PC-9 (cell line): ENCODE measurements around the gene UBL4A. TPM values are rescaled to one million over a fixed set of nuclear protein-coding genes. Genes with fewer than 3 reads are reported as not detected.

ENCODE experiments used
- BruUV-seq: library from RNA; stranded (reverse); fragments of 400-500 nt; replicated peaks from 2 replicates; lab custom pipeline; 2021; lab: Mats Ljungman, UMichigan
- CTCF ChIA-PET: fragments of 300-600 bp; sonication (Branson Sonifier 250); formaldehyde crosslinking; loops from one replicate; lab custom pipeline; 2022; ENCODE audit warnings: antibody characterized with exemption; lab: Charles Lee
- POLR2A ChIA-PET: fragments of 300-600 bp; sonication (Branson Sonifier 250); formaldehyde crosslinking; loops from one replicate; lab custom pipeline; 2022; ENCODE audit warnings: antibody characterized with exemption; ENCODE audit not compliant: unreplicated experiment; lab: Charles Lee
- DNase-seq, 2 experiments: peaks; one replicate each; pipeline versions ENCODE4 v3.0.0 to v3.0.0-alpha.2; 2015 to 2022; ENCODE audit warnings: mixed read lengths in 1 of 2
- H2AFZ ChIP-seq: fragments of 200-600 bp; sonication (generic); 2 replicates; pipeline ENCODE4 v1.8.1; 2017; ENCODE audit warnings: antibody characterized with exemption
- H3F3A ChIP-seq: fragments of 200-600 bp; sonication (generic); 2 replicates; pipeline ENCODE4 v1.8.1; 2017; ENCODE audit warnings: antibody characterized with exemption, mild to moderate bottlenecking, low read depth; ENCODE audit not compliant: insufficient read depth
- H3K27ac ChIP-seq: fragments of 200-600 bp; sonication (generic); 2 replicates; pipeline ENCODE4 v1.6.1; 2016; ENCODE audit warnings: mixed run types
- H3K27me3 ChIP-seq: fragments of 200-600 bp; sonication (generic); 2 replicates; pipeline ENCODE4 v1.6.1; 2016; ENCODE audit warnings: low read depth, mixed run types; ENCODE audit not compliant: insufficient read depth
- H3K36me3 ChIP-seq: fragments of 200-600 bp; sonication (generic); 2 replicates; pipeline ENCODE4 v1.6.1; 2016; ENCODE audit warnings: low read depth, mixed run types
- H3K4me1 ChIP-seq: fragments of 200-600 bp; sonication (generic); replicated peaks from 2 replicates; pipeline ENCODE4 v1.6.1; 2016; ENCODE audit warnings: mixed run types; ENCODE audit not compliant: insufficient read depth
- H3K4me2 ChIP-seq: fragments of 200-600 bp; sonication (generic); 2 replicates; pipeline ENCODE4 v1.6.1; 2017; ENCODE audit warnings: mixed run types
- H3K4me3 ChIP-seq: fragments of 200-600 bp; sonication (generic); 2 replicates; pipeline ENCODE4 v1.6.1; 2016; ENCODE audit warnings: mixed run types
- H3K79me2 ChIP-seq: fragments of 200-600 bp; sonication (generic); 2 replicates; pipeline ENCODE4 v1.6.1; 2017; ENCODE audit warnings: low read depth, mixed run types
- H3K9me2 ChIP-seq: fragments of 200-600 bp; sonication (generic); 2 replicates; pipeline ENCODE4 v1.8.1; 2017; ENCODE audit warnings: mild to moderate bottlenecking; ENCODE audit not compliant: insufficient read depth
- H3K9me3 ChIP-seq: fragments of 200-600 bp; sonication (generic); 2 replicates; pipeline ENCODE4 v1.8.1; 2016; ENCODE audit warnings: low read depth; ENCODE audit not compliant: insufficient read depth
- H4K20me1 ChIP-seq: fragments of 200-600 bp; sonication (generic); 2 replicates; pipeline ENCODE4 v1.8.1; 2017; ENCODE audit not compliant: insufficient read depth
- CTCF ChIP-seq: fragments of 200-600 bp; sonication (generic); conservative IDR thresholded peaks from 2 replicates; pipeline ENCODE4 v1.6.1; 2017; ENCODE audit warnings: mixed run types, antibody characterized with exemption, mild to moderate bottlenecking, moderate library complexity
- EZH2 ChIP-seq: fragments of 200-600 bp; sonication (generic); IDR thresholded peaks from 2 replicates; pipeline ENCODE4 v1.8.0; 2017; ENCODE audit warnings: antibody characterized with exemption, low read depth
- intact Hi-C: fragments of 100-400 bp; cut with micrococcal nuclease; formaldehyde crosslinking; loops from one replicate; pipeline ENCODE4 v1.10.0; 2022; ENCODE audit not compliant: unreplicated experiment
- total RNA-seq: library from RNA; stranded (reverse); gene quantifications from 2 replicates; pipeline ENCODE4 v1.2.3, GENCODE V29; 2021

UBL4A gene
- total RNA-seq, 1 experiment from 2014 or later: 80.7 TPM

GRCh38 chrX:154477891-154478477, 8.4 kb downstream of the UBL4A start:
- no peak overlapping the region for H2AFZ ChIP-seq

GRCh38 chrX:154476821-154477220, 9.6 kb downstream of the UBL4A start:
- no peaks in the 10 kb centered on the region for H3K27me3 ChIP-seq
- H3K4me2 ChIP-seq: no peak overlapping the region
- H3K36me3 ChIP-seq: no peaks in the 10 kb centered on the region
- no peaks in the 10 kb centered on the region for H3K9me3 ChIP-seq
- DNase-seq: no peak
- no peak overlapping the region for H3K27ac ChIP-seq
- BruUV-seq: no TSS peak
- no peaks in the 10 kb centered on the region for H3K9me2 ChIP-seq
- POLR2A ChIA-PET: interaction anchor here (0.6 to 0.9 kb wide), 3 partner anchors 14 to 570 kb away, joined by 3 to 7 read pairs (median 4); partner anchors contain the start of gene SLC10A3
- H4K20me1 ChIP-seq: no peaks in the 10 kb centered on the region
- CTCF ChIA-PET: no interaction called here
- no peaks in the 10 kb centered on the region; the same call in 1 of the 2 replicates for H3F3A ChIP-seq
- H3K79me2 ChIP-seq: no peaks in the 10 kb centered on the region
- no peaks in the 10 kb centered on the region for H3K4me1 ChIP-seq
- H3K4me3 ChIP-seq: no peak overlapping the region
- intact Hi-C loops: no loop called here
- TF ChIP-seq EZH2 (no peak), CTCF (no peak)
- H2AFZ ChIP-seq: no peak overlapping the region

More at GRCh38 chrX:154477891-154478477, 8.4 kb downstream of the UBL4A start:
- Histone ChIP-seq H3K4me3 (peak overlapping the region; percentile 60; the same call in 1 of the 2 replicates), H3K79me2 (no peaks in the 10 kb centered on the region), H3K9me3 (no peaks in the 10 kb centered on the region), H3K27me3 (no peaks in the 10 kb centered on the region), H3F3A (no peaks in the 10 kb centered on the region; the same call in 1 of the 2 replicates), H3K4me1 (no peaks in the 10 kb centered on the region), H4K20me1 (no peaks in the 10 kb centered on the region), H3K36me3 (no peaks in the 10 kb centered on the region), H3K4me2 (peak overlapping the region; percentile 75), H3K9me2 (no peaks in the 10 kb centered on the region), H3K27ac (no peak overlapping the region)
- CTCF ChIA-PET: no interaction called here
- TF ChIP-seq CTCF (no peak), EZH2 (no peak)
- intact Hi-C loops: loop anchor here (2.0 kb wide), 1 partner anchor 49 kb away; no protein-coding TSS in a partner anchor
- POLR2A ChIA-PET: interaction anchor here (0.6 kb wide), 1 partner anchor 79 kb away, joined by 4 read pairs; no protein-coding TSS in a partner anchor
- DNase-seq: no peak
- TSS peak; percentile 66 for BruUV-seq

- CTCF ChIA-PET: interaction anchor here (0.7 kb wide), 1 partner anchor 49 kb away, joined by 3 read pairs; no protein-coding TSS in a partner anchor
- no peaks in the 10 kb centered on the region for H3K9me2 ChIP-seq
Observed at GRCh38 chrX:154473683-154474082, 12.7 kb downstream of the UBL4A start.

More at GRCh38 chrX:154473683-154474082, 12.7 kb downstream of the UBL4A start:
- H3K27ac ChIP-seq: no peak overlapping the region
- no peaks in the 10 kb centered on the region for H3K4me1 ChIP-seq
- H3F3A ChIP-seq: no peaks in the 10 kb centered on the region; the same call in 1 of the 2 replicates
- TF ChIP-seq CTCF (no peak), EZH2 (no peak)
- POLR2A ChIA-PET: no interaction called here
- no peaks in the 10 kb centered on the region for H3K36me3 ChIP-seq
- no peak overlapping the region for H2AFZ ChIP-seq
- H3K27me3 ChIP-seq: no peaks in the 10 kb centered on the region
- no peaks in the 10 kb centered on the region for H3K79me2 ChIP-seq
- no peak overlapping the region for H3K4me3 ChIP-seq
- H4K20me1 ChIP-seq: no peaks in the 10 kb centered on the region
- BruUV-seq: no TSS peak
- DNase-seq: no peak
- intact Hi-C loops: no loop called here
- H3K9me3 ChIP-seq: no peaks in the 10 kb centered on the region
- H3K4me2 ChIP-seq: no peak overlapping the region
